ENCODE data around the gene OSBPL9.

GRCh38 chr1:51616490-51616889 is 402 bp upstream of the OSBPL9 start:
- TF ChIP-seq, protein P1, sequence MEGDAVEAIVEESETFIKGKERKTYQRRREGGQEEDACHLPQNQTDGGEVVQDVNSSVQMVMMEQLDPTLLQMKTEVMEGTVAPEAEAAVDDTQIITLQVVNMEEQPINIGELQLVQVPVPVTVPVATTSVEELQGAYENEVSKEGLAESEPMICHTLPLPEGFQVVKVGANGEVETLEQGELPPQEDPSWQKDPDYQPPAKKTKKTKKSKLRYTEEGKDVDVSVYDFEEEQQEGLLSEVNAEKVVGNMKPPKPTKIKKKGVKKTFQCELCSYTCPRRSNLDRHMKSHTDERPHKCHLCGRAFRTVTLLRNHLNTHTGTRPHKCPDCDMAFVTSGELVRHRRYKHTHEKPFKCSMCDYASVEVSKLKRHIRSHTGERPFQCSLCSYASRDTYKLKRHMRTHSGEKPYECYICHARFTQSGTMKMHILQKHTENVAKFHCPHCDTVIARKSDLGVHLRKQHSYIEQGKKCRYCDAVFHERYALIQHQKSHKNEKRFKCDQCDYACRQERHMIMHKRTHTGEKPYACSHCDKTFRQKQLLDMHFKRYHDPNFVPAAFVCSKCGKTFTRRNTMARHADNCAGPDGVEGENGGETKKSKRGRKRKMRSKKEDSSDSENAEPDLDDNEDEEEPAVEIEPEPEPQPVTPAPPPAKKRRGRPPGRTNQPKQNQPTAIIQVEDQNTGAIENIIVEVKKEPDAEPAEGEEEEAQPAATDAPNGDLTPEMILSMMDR (IDR thresholded peaks at IDR 0.05), result no peak
- TF ChIP-seq ZFX (IDR thresholded peaks at IDR 0.05; ENCODE audit: borderline replicate concordance), result no peak

Measured in 22Rv1 (cell line).